GM23248 (cell line): ENCODE results near the gene RAB35. TPM values are rescaled to one million over a fixed set of nuclear protein-coding genes. Genes with fewer than 3 reads are reported as not detected.

Experiments
- DNase-seq: peaks from one replicate; pipeline ENCODE4 v3.0.0-alpha.2; 2015
- H2AFZ ChIP-seq: fragments of 200-600 bp; sonication (generic); 2 replicates; pipeline ENCODE4 v1.6.1; 2016; ENCODE audit warnings: antibody characterized with exemption
- H3F3A ChIP-seq: fragments of 200-600 bp; sonication (generic); 2 replicates; pipeline ENCODE4 v1.6.1; 2016; ENCODE audit warnings: mild to moderate bottlenecking, antibody characterized with exemption, mixed run types; ENCODE audit not compliant: insufficient read depth
- H3K27ac ChIP-seq: fragments of 200-600 bp; sonication (generic); 2 replicates; pipeline ENCODE4 v1.5.1; 2016; ENCODE audit warnings: mild to moderate bottlenecking
- H3K27me3 ChIP-seq: fragments of 200-600 bp; sonication (generic); replicated peaks from 2 replicates; pipeline ENCODE4 v1.6.1; 2016; ENCODE audit warnings: mild to moderate bottlenecking; ENCODE audit not compliant: insufficient read depth
- H3K36me3 ChIP-seq: fragments of 200-600 bp; sonication (generic); 2 replicates; pipeline ENCODE4 v1.6.1; 2016; ENCODE audit warnings: low read depth, mild to moderate bottlenecking
- H3K4me1 ChIP-seq: fragments of 200-600 bp; sonication (generic); 2 replicates; pipeline ENCODE4 v1.6.1; 2016; ENCODE audit warnings: mild to moderate bottlenecking; ENCODE audit not compliant: insufficient read depth
- H3K4me2 ChIP-seq: fragments of 200-600 bp; sonication (generic); one replicate; pipeline ENCODE4 v1.6.1; 2016; ENCODE audit warnings: mild to moderate bottlenecking; ENCODE audit not compliant: unreplicated experiment
- H3K4me3 ChIP-seq: fragments of 200-600 bp; sonication (generic); 2 replicates; pipeline ENCODE4 v1.5.1; 2016; ENCODE audit warnings: mild to moderate bottlenecking
- H3K79me2 ChIP-seq: fragments of 200-600 bp; sonication (generic); 2 replicates; pipeline ENCODE4 v1.6.1; 2016; ENCODE audit warnings: mild to moderate bottlenecking; ENCODE audit not compliant: insufficient read depth
- H3K9ac ChIP-seq: fragments of 200-600 bp; sonication (generic); 2 replicates; pipeline ENCODE4 v1.6.1; 2016; ENCODE audit warnings: mild to moderate bottlenecking
- H3K9me2 ChIP-seq: fragments of 200-600 bp; sonication (generic); 2 replicates; pipeline ENCODE4 v1.6.1; 2016; ENCODE audit warnings: mixed run types, mild to moderate bottlenecking, moderate library complexity; ENCODE audit not compliant: insufficient read depth
- H3K9me3 ChIP-seq: fragments of 200-600 bp; sonication (generic); one replicate; pipeline ENCODE4 v1.6.1; 2017; ENCODE audit warnings: low read depth
- H4K20me1 ChIP-seq: fragments of 200-600 bp; sonication (generic); 2 replicates; pipeline ENCODE4 v1.6.0; 2016; ENCODE audit not compliant: insufficient read depth
- EZH2 ChIP-seq: fragments of 200-600 bp; sonication (generic); IDR thresholded peaks from 2 replicates; pipeline ENCODE4 v1.6.1; 2018; ENCODE audit warnings: antibody characterized with exemption, mild to moderate bottlenecking; ENCODE audit not compliant: insufficient read depth, poor library complexity, severe bottlenecking
- EZH2phosphoT487 ChIP-seq: fragments of 200-600 bp; sonication (generic); IDR thresholded peaks from 2 replicates; pipeline ENCODE4 v1.6.1; 2018; ENCODE audit warnings: antibody characterized with exemption, moderate library complexity, mild to moderate bottlenecking, low read depth; ENCODE audit not compliant: insufficient read depth
- WGBS, 2 experiments: methylation state at CpG; one replicate each; pipeline ENCODE4 v1.1.6; 2015 to 2017; ENCODE audit warnings: low lambda C conversion rate in 2 of 2, low coverage in 1 of 2; ENCODE audit errors: missing lambda C conversion rate in 2 of 2; 5-methylcytosine and 5-hydroxymethylcytosine counted together
- in situ Hi-C: fragments of 300-500 bp; cut with MboI; formaldehyde crosslinking; loops from 2 replicates; pipeline ENCODE4 v1.15.0; 2020
- polyA plus RNA-seq: library from polyadenylated mRNA; unstranded; fragments of >200 nt; fragmentation: Nextera tagmentation; extraction: Ambion mirVana; gene quantifications from 2 replicates; pipeline ENCODE4 v1.2.1, GENCODE V29; 2016
- total RNA-seq: library from RNA; depleted of rRNA; stranded (reverse); fragments of >200 nt; shearing (Covaris generic); gene quantifications from 2 replicates; pipeline ENCODE4 v1.2.3, GENCODE V29; 2014

Gene RAB35
- total and polyA plus RNA-seq, 2 experiments from 2014 or later, result 28.7 to 37.1 TPM

- Histone ChIP-seq H3K4me2 (no peak overlapping the region), H3K9me3 (no peaks in the 10 kb centered on the region), H3K9ac (no peak overlapping the region), H3K27me3 (no peaks in the 10 kb centered on the region), H3F3A (no peaks in the 10 kb centered on the region), H3K79me2 (peaks cover 60% of the 10 kb centered on the region), H3K36me3 (peaks cover 5% of the 10 kb centered on the region; the same call in 1 of the 2 replicates), H3K27ac (no peak overlapping the region), H4K20me1 (no peaks in the 10 kb centered on the region), H3K9me2 (no peaks in the 10 kb centered on the region), H3K4me3 (no peak overlapping the region), H2AFZ (no peak overlapping the region), H3K4me1 (no peaks in the 10 kb centered on the region)
- 93 to 95% methylated on average over 31 to 36 of the region's 36 CpGs for WGBS, 2 experiments
- in situ Hi-C loops, result no loop called here
- DNase-seq, result no peak
- no peak for TF ChIP-seq EZH2phosphoT487
- TF ChIP-seq EZH2, result no peak
Measured at GRCh38 chr12:120098756-120099470, 17.6 kb downstream of the RAB35 start.

GRCh38 chr12:120096671-120097202 is 19.8 kb downstream of the RAB35 start:
- Histone ChIP-seq H3K79me2 (peaks cover 38% of the 10 kb centered on the region), H2AFZ (no peak overlapping the region), H3K9ac (no peak overlapping the region), H4K20me1 (no peaks in the 10 kb centered on the region), H3K4me1 (no peaks in the 10 kb centered on the region), H3K4me2 (no peak overlapping the region), H3K9me3 (no peaks in the 10 kb centered on the region), H3K9me2 (no peaks in the 10 kb centered on the region), H3F3A (no peaks in the 10 kb centered on the region), H3K4me3 (no peak overlapping the region), H3K27ac (no peak overlapping the region), H3K27me3 (no peaks in the 10 kb centered on the region), H3K36me3 (peaks cover 5% of the 10 kb centered on the region; the same call in 1 of the 2 replicates)
- no peak for TF ChIP-seq EZH2
- no peak for TF ChIP-seq EZH2phosphoT487
- 94 to 97% methylated on average over 27 to 34 of the region's 34 CpGs for WGBS, 2 experiments
- in situ Hi-C loops, result no loop called here
- DNase-seq, result no peak

GRCh38 chr12:120095736-120096135 is 20.8 kb downstream of the RAB35 start:
- Histone ChIP-seq H3K27me3 (no peaks in the 10 kb centered on the region), H3K79me2 (peaks cover 28% of the 10 kb centered on the region), H3K4me2 (no peak overlapping the region), H3K9me3 (no peaks in the 10 kb centered on the region), H4K20me1 (no peaks in the 10 kb centered on the region), H3F3A (no peaks in the 10 kb centered on the region), H3K9ac (no peak overlapping the region), H3K4me3 (no peak overlapping the region), H3K27ac (no peak overlapping the region), H3K36me3 (peaks cover 5% of the 10 kb centered on the region; the same call in 1 of the 2 replicates), H2AFZ (no peak overlapping the region), H3K4me1 (no peaks in the 10 kb centered on the region), H3K9me2 (no peaks in the 10 kb centered on the region)
- in situ Hi-C loops, result no loop called here
- no peak for TF ChIP-seq EZH2
- no peak for TF ChIP-seq EZH2phosphoT487
- DNase-seq, result no peak
- 78 to 79% methylated on average over 8 of the region's 8 CpGs for WGBS, 2 experiments

- peaks cover 5% of the 10 kb centered on the region; the same call in 1 of the 2 replicates for H3K36me3 ChIP-seq
- in situ Hi-C loops, result no loop called here
Measured at GRCh38 chr12:120095331-120095730, 21.2 kb downstream of the RAB35 start.

More at GRCh38 chr12:120095331-120095730, 21.2 kb downstream of the RAB35 start:
- Histone ChIP-seq H3K4me3 (no peak overlapping the region), H3K27ac (no peak overlapping the region), H3K9ac (no peak overlapping the region), H3K4me1 (no peaks in the 10 kb centered on the region), H3K79me2 (peaks cover 24% of the 10 kb centered on the region), H4K20me1 (no peaks in the 10 kb centered on the region), H3K27me3 (no peaks in the 10 kb centered on the region), H3K9me3 (no peaks in the 10 kb centered on the region), H3F3A (no peaks in the 10 kb centered on the region), H2AFZ (no peak overlapping the region), H3K4me2 (no peak overlapping the region), H3K9me2 (no peaks in the 10 kb centered on the region)
- DNase-seq, result no peak
- TF ChIP-seq EZH2phosphoT487 (no peak), EZH2 (no peak)
- WGBS, 2 experiments, result 84 to 96% methylated on average over 3 to 13 of the region's 13 CpGs
